GM18520 (cell line): ENCODE measurements around the gene ANKRD23.
"Not testable (repeated sequence)": the region's sequence is repeated elsewhere in the genome, so short reads cannot be mapped to it uniquely, and the experiment has no call there.

Experiments used
- ATAC-seq: cut with Tn5 transposase; IDR thresholded peaks from one replicate; pipeline ENCODE4 v1.9.1; 2021; ENCODE audit not compliant: unreplicated experiment

Gene ANKRD23

DNA sequence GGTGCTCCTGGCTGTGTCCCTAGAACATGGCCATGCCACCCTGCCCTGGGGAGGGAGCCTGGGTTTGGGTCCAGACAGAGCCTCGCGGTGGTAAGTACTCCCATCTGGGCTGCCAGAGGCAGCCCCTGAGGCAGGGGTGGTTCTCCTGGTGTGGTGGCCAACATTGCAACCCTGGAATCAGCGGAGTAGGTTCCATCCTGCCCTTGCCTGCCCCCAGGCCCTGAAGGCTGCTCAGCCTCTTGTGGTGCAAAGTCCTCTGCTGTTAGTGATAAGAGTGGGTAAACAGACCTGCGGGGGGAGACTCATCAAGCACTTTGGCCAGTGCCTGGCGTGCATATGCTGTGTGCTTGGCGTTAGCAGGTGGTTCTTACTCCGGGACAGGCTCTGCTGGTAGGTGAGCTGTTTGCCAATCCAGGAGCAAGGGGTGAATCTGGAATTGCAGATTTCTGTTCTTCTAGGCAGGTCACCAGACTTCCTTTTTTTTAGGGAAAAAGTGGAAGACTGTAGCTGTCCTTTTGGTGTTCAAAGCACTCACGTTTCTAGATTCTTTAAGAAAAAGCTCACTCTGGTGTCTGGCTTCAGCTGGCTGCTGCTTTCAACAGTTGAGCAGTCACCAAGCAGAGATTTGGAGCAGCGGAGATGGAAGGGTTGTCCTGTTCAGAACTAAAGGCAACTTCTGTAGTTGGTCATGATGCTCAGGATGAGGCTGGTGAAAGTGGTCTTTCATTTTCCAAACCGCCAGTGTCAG lies 24.5 kb downstream of the ANKRD23 start:
- ATAC-seq, result no peak

DNA sequence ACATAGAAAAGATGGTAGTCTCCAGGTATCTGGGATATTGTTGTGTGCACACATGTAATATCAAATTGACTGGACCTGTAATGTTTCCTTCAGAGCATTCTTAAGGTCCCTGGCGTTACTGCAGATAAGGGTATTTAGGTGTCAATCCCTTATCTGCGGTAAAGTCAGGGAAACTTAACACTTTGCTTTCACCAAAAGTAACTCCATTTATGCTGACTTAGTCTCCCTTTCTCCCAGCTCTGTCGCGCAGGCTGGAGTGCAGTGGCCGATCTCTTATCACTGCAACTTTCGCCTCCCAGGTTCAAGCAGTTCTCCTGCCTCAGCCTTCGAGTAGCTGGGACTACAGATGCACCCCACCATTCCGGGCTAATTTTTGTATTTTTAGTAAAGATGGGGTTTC lies 25.9 kb downstream of the ANKRD23 start:
- ATAC-seq, result no peak

DNA sequence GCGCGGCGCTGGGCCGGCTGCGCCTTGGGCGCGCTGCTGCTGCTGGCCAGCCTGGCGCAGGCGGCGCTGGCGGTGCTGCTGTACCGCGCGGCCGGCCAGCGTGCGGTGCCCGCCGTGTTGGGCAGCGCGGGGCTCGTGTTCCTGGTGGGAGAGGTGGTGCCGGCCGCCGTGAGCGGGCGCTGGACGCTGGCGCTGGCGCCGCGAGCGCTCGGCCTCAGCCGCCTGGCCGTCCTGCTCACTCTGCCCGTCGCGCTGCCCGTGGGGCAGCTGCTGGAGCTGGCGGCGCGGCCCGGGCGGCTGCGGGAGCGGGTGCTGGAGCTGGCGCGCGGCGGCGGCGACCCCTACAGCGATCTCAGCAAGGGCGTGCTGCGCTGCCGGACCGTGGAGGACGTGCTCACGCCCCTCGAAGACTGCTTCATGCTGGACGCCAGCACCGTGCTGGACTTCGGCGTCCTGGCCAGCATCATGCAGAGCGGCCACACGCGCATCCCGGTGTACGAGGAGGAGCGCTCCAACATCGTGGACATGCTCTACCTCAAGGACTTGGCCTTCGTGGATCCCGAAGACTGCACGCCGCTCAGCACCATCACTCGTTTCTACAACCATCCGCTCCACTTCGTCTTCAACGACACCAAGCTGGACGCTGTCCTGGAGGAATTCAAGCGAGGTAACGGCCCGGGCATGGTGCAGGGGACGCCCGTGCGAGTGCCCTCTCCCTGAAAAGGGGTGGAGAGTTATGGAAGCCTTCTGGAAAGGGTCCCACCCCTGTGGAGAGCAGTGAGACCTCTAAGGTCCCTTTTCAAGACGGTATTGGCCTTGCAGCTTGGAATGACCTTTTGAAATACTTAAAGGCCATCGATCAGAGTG lies 26.8 kb downstream of the ANKRD23 start:
- ATAC-seq, result no peak

DNA sequence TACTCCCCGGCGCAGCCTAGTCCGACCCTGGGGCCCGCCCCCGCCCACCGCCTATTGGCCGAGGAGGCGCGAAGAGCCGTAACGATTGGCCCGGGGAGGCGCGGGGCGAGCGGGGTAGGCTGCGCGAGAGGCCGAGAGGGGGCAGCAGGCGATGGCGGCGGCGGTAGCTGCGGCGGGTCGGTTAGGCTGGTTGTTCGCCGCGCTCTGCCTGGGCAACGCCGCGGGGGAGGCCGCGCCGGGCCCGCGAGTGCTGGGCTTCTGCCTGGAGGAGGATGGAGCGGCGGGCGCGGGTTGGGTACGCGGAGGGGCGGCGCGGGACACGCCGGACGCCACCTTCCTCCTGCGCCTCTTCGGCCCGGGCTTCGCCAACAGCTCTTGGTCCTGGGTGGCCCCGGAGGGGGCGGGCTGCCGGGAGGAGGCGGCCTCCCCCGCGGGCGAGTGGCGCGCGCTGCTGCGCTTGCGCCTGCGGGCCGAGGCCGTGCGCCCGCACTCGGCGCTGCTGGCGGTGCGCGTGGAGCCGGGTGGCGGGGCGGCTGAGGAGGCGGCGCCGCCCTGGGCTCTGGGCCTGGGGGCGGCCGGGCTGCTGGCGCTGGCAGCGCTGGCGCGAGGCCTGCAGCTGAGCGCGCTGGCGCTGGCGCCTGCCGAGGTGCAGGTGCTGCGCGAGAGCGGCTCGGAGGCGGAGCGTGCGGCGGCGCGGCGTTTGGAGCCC lies 27.5 kb downstream of the ANKRD23 start, which contains the start of gene CNNM3:
TSS of gene CNNM3 (plus strand) at position 142 of the 709 bp plus-strand sequence. CDS start at position 152, 10 bp downstream.
- ATAC-seq, result peak; percentile 66

DNA sequence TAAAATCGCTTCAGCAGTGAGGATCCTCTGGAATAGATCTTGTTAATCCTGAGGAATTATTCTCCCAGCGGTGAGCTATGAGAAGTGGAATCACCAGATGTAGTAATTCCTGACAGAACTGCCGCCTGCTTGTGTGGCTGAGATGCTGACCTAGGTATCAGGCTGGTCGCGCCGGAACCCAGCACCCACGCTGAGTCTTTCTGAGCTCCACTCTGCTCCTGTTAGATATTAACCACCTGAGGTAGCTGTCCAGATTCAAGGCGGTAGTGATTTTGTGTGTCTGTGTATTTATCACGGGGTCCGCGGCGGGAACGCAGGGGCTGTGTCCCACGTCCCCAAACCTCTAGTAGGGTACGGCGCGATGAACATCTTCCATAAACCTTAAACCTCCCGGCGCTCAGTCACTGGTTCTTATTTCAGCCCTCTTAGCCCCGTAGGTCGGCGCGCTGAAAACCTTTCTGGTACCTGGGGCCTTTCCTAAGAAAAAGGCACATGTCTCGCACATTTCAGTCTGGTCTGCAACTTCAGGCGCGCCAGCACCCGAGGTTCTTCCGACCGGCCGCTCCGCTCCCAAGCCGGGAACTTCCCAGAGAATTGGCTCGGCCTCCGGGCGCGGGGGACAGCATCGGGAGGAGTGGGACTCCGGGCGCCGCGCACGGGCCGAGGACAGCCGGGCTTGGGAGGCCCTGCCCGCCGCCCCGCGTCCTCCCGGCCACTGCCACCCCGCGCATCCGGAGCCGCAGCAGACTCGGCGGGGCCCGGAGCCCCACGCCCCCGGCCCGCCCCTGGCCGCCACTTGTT lies 28.3 kb downstream of the ANKRD23 start:
- no peak for ATAC-seq

DNA sequence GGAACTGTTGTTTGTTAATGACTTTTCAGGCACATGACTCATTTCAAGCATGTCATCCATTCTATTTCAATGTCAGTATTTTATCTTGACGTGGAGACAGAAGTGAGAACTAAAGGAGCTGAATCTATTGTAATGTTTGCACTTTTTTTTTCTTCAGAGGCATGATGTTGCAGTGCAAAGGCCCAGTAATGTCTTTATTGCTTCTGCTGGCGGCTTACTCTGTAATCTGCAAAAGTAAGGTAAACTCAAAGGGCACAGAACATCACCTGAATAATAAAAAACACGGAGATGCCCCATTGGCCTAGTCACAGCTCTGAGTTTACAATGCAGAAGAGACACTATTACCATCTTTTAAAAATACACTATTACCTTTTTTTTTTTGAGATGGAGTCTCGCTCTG lies 30.2 kb downstream of the ANKRD23 start:
- no peak for ATAC-seq

DNA sequence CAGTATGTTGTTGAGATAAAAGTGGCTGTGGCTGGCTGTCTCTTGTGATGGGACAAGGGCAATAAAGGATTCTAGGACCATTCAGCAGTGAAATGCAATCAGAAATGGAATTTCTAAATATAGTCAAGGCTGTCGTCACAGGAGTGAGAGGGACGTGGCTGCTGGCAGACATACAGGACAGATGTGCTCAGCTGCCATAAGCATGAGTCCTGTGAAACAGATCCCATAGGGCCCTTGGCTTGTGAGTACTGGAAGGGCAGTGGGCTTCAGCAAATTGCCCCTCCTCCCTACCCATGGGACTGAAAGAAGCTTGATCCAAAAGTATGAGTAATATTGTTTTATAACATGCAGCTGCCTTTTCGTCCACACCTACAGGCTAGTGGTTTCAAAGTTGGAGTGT lies 31.9 kb downstream of the ANKRD23 start:
- ATAC-seq, result no peak

DNA sequence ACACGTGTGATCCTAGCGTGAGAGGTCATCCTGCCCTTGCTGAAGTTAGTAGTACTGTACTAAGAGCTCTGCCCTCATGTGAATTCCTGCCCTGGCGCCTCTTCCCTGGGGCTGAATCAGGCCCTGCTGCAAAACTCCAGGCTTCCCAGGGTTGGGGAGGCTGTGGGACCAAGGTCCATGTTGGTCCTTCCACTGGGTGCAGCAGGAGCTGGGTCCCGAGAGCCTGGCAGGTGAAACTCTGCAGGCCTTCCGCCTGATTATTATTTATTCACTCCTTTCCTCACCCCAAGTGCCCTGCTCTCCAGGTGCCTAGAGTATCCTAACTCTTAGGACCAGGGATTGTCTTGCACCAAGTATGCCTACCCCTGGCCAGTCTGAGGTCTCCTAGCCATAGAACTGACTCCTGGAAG lies 33.0 kb downstream of the ANKRD23 start:
- ATAC-seq, result no peak

DNA sequence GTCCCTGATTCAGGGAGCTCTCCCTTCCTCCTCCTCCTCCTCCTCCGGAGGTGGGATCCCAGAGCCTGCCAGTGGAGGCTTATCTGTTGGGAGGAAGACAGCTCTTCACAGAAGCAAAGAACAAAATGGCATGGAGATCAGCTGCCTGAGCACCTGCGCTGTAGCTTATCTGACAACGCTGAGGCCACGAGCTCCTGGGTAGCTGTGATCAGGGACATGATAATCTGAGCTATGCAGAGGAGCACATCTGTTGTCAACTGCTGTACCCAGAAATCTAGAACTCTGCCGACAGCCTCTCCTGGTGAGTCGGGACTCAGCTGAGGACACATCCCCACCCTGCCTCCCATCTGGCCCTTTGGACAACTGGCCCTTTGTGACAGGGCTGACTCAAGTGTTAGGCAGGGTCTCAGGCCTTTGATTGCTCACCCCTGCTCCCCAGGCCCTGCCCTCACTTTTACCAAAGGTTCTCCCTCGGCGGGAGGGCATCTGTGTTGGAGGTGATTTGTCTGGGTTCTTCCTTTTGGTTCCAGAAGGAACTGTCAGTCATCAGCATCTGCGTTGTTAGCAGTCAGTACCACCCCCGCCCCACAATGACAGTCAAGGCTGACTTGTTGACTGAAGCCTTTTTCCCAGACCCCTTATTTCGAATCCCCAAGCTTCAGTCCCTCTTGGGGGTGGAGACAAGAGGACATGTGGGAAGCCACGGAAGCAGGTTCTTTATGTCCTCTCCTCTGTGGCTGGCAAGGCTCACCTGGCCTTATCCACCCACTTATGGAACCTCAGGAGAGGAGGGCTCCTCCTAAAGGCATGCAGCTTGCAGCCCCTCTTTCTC lies 33.7 kb downstream of the ANKRD23 start:
- ATAC-seq, result no peak

DNA sequence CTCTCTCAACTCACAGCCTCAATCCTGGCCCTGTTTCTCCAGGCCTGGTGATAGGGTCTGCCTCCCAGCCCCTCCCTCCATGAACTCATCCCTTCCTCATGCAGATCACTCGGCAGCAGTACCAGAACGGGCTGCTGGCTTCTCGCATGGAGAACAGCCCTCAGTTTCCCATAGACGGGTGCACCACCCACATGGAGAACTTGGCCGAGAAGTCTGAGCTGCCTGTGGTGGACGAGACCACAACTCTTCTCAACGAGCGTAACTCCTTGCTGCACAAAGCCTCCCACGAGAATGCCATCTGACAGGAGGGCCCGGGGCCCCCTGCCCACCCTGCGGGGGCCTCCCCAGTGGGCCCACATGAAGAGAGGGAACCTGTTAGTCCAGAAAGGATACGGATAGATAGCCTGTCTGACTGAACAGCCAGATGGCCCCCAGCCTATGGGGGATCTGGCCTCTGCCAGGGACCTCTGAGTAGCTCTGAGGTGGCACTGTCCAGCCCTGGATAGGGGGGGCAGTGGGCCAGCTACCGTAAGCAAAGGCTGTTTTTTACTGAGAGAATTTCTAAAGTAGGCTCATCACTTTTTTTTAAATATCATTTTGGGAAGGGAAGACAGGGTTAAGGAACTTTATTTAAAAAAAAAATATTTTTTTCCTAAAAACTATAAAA lies 34.5 kb downstream of the ANKRD23 start:
- ATAC-seq, result no peak

DNA sequence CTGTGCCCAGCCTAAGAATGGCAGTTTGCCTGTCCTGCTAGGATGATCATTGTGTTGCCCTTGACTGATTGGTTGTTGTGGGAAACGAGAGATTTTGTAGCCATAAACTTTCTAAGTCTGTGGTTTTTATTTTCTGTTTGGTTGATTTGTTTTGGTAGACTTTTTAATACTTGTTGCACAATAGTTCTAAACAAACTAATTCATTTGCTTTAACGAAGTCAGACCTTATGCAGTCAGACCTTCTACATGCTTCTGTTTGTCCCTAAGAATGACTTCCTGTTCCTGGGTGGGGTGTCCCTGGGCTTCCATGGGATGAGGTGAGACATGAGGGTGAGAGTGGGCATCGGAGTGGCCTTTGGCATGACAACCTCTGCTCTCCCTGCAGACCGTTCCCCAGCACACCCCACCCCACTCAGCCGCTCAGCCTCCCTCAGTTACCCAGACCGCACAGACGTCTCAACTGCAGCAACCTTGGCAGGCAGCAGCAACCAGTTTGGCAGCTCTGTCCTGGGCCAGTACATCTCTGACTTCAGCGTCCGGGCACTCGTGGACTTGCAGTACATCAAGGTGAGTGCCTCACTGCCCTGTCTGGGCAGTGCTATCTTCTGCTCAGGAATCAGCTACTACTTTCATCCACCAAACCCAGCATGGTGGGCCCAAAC lies 35.5 kb downstream of the ANKRD23 start:
- no peak for ATAC-seq

DNA sequence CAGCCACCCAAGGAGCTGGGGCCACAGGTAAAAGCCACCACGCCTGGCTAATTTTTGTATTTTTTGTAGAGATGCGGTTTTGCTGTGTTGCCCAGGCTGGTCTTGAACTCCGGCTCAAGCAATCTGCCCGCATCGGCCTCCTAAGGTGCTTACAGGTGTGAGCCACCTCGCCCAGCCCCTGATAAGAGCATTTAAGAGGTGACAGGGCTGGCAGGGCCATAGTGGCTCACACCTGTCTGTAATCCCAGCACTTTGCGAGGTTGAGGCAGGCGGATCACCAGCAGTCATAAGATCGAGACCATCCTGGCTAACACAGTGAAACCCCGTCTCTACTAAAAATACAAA lies 36.7 kb downstream of the ANKRD23 start:
- ATAC-seq, result no peak

DNA sequence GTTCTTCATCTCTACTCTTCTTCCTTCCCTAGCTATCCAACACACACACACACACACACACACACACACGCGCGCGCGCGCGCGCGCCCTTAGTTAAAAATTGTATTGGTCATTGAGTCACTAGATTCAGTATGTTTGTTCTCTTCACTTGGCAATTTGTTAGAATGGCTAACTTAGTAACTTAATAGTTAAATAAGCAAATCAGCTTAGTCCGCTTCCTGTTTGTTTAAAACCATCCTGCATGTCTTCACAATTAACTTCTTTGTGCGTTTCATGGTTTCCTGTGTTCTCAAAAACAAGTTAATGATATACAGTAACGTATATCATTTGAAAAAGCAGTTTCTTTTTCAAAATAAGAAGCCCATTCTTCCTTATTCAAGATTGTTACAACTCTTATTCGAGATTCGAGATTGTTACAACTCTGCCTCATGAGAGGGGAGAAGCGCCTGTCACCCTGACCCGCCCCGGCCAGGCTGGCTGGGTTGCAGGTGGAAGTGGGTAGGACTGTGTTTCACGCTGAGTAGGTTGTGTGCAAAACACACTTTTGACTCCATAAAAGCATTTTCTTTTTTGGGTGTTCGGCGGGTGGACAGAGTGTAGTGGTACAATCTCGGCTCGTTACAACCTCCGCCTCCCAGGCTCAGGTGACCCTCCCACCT lies 37.2 kb downstream of the ANKRD23 start:
- ATAC-seq, result peak; percentile 53

DNA sequence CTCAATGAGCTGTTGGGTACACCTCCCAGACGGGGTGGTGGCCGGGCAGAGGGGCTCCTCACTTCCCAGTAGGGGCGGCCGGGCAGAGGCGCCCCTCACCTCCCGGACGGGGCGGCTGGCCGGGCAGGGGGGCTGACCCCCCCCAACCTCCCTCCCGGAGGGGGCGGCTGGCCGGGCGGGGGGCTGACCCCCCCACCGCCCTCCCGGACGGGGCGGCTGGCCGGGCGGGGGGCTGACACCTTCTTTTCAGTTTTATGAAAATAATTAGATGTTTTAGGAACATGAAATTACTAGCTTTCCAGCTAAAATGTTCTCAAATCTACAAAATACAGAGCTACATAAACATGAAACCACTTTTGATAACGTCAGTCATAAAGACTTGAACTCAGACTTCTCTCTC lies 37.9 kb downstream of the ANKRD23 start:
- ATAC-seq, result not testable (repeated sequence)

DNA sequence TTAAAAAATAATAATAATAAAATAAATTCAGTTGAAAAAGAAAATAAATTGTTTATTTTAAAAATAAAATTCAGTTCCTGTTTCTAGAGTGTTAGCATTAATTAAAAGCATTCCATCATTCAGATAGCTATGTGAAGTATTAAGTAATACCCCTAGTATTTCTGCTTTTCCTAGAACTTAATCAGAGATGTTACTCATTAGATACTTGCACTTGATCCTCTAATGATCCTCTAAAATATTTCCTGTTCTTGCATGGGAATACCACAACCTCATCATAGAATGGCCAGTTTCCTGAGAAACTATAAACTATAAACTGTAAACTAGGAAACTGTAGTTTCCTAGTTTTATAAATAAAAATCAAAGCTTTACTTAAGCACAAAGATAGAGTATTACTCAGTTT lies 38.8 kb downstream of the ANKRD23 start:
- ATAC-seq, result no peak

DNA sequence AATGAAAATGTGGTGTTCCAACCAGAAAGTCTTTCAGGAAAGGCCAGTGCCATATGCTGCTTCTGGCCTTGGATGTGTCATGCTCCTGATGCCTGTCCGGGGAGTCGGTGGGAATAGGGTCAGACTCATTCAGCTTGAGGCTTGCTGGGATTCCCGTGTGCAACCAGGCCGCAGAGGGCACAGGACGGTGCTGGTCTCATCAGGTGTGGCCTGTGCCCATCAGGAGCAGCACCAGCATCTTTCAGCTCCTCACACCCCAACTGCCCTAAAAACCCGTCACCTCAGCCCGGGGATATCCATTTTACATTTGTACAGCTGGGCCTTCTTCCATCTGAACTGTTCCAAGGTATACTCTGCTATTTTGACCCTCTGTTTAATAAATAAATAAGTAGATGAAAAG lies 41.1 kb downstream of the ANKRD23 start:
- ATAC-seq, result no peak

DNA sequence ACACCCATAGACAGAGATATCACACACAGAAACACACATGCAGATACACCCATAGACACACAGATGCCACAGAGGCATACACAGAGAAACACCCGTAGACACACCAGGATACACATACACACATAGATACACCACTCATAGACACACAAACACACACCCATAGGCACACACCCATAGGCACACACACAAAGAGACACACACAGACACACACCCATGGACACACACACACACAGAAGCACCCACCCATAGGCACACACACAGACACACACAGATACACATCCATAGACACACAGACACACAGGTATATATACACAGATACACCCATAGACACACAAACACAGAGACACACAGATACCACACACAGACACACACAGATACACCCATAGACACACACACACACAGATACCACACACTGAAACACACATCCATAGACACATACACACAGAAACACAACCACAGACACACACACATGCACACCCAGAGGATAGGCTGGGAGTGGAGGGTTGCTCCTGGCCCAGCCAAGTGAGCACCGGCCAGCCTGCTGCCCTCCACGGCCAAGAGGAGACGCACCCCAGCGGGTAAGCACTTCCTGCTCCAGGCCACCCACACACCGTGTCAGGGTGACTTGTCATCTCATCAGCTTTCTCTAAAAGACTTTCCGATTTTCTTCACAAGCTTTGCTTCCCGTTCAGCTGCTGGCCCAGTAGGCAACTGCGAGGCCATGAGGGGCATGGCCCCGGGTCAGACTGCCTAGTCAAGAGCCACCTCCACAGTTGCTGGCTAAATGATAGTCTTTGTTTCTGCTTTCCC lies 41.8 kb downstream of the ANKRD23 start:
- ATAC-seq, result no peak
